DMS53 (cell line): ENCODE data around the gene GLS.

Source experiments
- DNase-seq: peaks from one replicate; lab custom pipeline; 2025; lab: John Stamatoyannopoulos, UW

Gene GLS

GRCh38 chr2:190887089-190887488 is 6.5 kb downstream of the GLS start:
- DNase-seq: peak; percentile 8

- DNase-seq: no peak
These were observed 7.8 kb downstream of the GLS start for GRCh38 chr2:190888449-190888848.

- no peak for DNase-seq
These were observed 8.7 kb downstream of the GLS start for GRCh38 chr2:190889175-190889943.

- DNase-seq: no peak
These were observed 10.8 kb downstream of the GLS start for GRCh38 chr2:190891372-190891771.

- DNase-seq: no peak
These were observed 11.3 kb downstream of the GLS start for GRCh38 chr2:190891889-190892288.

- DNase-seq: no peak
These were observed 12.5 kb downstream of the GLS start for GRCh38 chr2:190893157-190893556.

GRCh38 chr2:190896477-190896876 is 15.9 kb downstream of the GLS start:
- no peak for DNase-seq

GRCh38 chr2:190903693-190904450 is 23.3 kb downstream of the GLS start:
- DNase-seq: no peak

- no peak for DNase-seq
These were observed 24.1 kb downstream of the GLS start for GRCh38 chr2:190904640-190905261.

GRCh38 chr2:190908532-190908931 is 27.9 kb downstream of the GLS start:
- DNase-seq: no peak

- DNase-seq: no peak
These were observed 29.1 kb downstream of the GLS start for GRCh38 chr2:190909680-190910079.

- no peak for DNase-seq
These were observed 29.9 kb downstream of the GLS start for GRCh38 chr2:190910341-190911136.

GRCh38 chr2:190911813-190912212 is 31.2 kb downstream of the GLS start:
- no peak for DNase-seq

GRCh38 chr2:190912726-190913125 is 32.1 kb downstream of the GLS start:
- DNase-seq: no peak

- no peak for DNase-seq
These were observed 33.1 kb downstream of the GLS start for GRCh38 chr2:190913725-190914124.

GRCh38 chr2:190916829-190917228 is 36.2 kb downstream of the GLS start:
- no peak for DNase-seq

GRCh38 chr2:190920085-190920484 is 39.5 kb downstream of the GLS start:
- DNase-seq: no peak

GRCh38 chr2:190922376-190922775 is 41.8 kb downstream of the GLS start:
- DNase-seq: no peak

- no peak for DNase-seq
These were observed 46.7 kb downstream of the GLS start for GRCh38 chr2:190927301-190927700.

GRCh38 chr2:190929919-190930318 is 49.3 kb downstream of the GLS start:
- no peak for DNase-seq

- DNase-seq: no peak
These were observed 49.8 kb downstream of the GLS start for GRCh38 chr2:190930411-190930810.

GRCh38 chr2:190932514-190932913 is 51.9 kb downstream of the GLS start:
- no peak for DNase-seq
